A673 (cell line): Measurements from ENCODE around the gene NSUN2.

Experiments used
- EZH2 ChIP-seq: fragments of 200-600 bp; sonication (generic); IDR thresholded peaks from 2 replicates; pipeline ENCODE4 v1.6.1; 2017; ENCODE audit warnings: borderline replicate concordance, low read depth, mild to moderate bottlenecking, mixed read lengths, antibody characterized with exemption, low read length; ENCODE audit not compliant: poor library complexity, severe bottlenecking
- TF ChIP-seq, protein P1 (sequence below): fragments of 300-800, 200-600 bp; sonication (generic); conservative IDR thresholded peaks from 2 replicates; pipeline ENCODE4 v1.5.1; 2017; ENCODE audit warnings: low read depth, mild to moderate bottlenecking, antibody characterized with exemption, low read length, moderate library complexity, mixed read lengths

DNA sequence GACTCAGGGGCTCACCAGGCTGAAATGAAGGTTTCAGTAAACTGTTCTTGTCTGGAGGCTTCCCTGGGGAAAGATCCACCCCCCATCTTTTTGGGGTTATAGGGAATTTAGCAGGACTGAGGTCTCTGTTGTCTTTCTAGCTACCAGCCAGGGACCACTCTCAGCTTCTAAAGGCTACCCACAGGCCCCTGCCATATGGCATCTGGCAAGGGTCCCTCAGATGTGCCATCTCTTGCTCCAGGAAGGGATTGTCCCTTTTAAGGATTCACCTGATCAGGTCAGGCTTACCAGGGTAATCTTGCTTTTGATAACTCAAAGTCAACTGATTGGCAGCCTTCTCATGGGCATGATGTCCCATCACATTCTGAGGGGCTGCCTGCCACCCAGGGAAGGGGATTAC, 65.0 kb downstream of the NSUN2 start:
- TF ChIP-seq EZH2 = no peak
- TF ChIP-seq, protein P1, sequence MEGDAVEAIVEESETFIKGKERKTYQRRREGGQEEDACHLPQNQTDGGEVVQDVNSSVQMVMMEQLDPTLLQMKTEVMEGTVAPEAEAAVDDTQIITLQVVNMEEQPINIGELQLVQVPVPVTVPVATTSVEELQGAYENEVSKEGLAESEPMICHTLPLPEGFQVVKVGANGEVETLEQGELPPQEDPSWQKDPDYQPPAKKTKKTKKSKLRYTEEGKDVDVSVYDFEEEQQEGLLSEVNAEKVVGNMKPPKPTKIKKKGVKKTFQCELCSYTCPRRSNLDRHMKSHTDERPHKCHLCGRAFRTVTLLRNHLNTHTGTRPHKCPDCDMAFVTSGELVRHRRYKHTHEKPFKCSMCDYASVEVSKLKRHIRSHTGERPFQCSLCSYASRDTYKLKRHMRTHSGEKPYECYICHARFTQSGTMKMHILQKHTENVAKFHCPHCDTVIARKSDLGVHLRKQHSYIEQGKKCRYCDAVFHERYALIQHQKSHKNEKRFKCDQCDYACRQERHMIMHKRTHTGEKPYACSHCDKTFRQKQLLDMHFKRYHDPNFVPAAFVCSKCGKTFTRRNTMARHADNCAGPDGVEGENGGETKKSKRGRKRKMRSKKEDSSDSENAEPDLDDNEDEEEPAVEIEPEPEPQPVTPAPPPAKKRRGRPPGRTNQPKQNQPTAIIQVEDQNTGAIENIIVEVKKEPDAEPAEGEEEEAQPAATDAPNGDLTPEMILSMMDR = no peak
